IMR-90 (cell line): ENCODE results near the gene STAB1. TPM values are rescaled to one million over a fixed set of nuclear protein-coding genes. Genes with fewer than 3 reads are reported as not detected.

Experiments
- ATAC-seq: fragments of 200-7000 bp; cut with Tn5 transposase; 2 replicates; pipeline ENCODE4 v1.9.1; 2020; ENCODE audit warnings: low read depth, mild to moderate bottlenecking, moderate library complexity
- BruUV-seq: library from RNA; stranded (reverse); fragments of 400-500 nt; replicated peaks from 2 replicates; lab custom pipeline; 2021; lab: Mats Ljungman, UMichigan
- CTCF ChIA-PET: fragments of 300-600 bp; formaldehyde crosslinking; extraction: SDS; loops from one replicate; lab custom pipeline; 2021; ENCODE audit warnings: antibody characterized with exemption; lab: Yijun Ruan, JAX
- POLR2A ChIA-PET: fragments of 300-600 bp; sonication (Branson Sonifier 250); formaldehyde crosslinking; loops from one replicate; lab custom pipeline; 2022; ENCODE audit warnings: antibody characterized with exemption; ENCODE audit not compliant: unreplicated experiment; lab: Charles Lee
- DNase-seq: peaks from one replicate; pipeline ENCODE4 v3.0.0; 2013
- H2AFZ ChIP-seq: replicated peaks from 2 replicates; pipeline ENCODE3; 2013; ENCODE audit warnings: low read length, mild to moderate bottlenecking; ENCODE audit not compliant: poor library complexity
- H2AK5ac ChIP-seq: 2 replicates; pipeline ENCODE4 v1.6.1; 2013; ENCODE audit warnings: low read depth, low read length, inconsistent platforms
- H2AK9ac ChIP-seq: replicated peaks from 2 replicates; pipeline ENCODE3; 2013; ENCODE audit warnings: mild to moderate bottlenecking, low read depth, low read length, moderate library complexity; ENCODE audit not compliant: poor library complexity
- H2BK120ac ChIP-seq: 2 replicates; pipeline ENCODE4 v1.6.1; 2013; ENCODE audit warnings: low read depth, low read length, inconsistent platforms
- H2BK15ac ChIP-seq: 3 replicates; pipeline ENCODE4 v1.6.1; 2013; ENCODE audit warnings: low read depth, low read length, inconsistent platforms
- H2BK20ac ChIP-seq: 2 replicates; pipeline ENCODE4 v1.6.1; 2013; ENCODE audit warnings: low read depth, mild to moderate bottlenecking, inconsistent platforms, low read length, moderate library complexity
- H2BK5ac ChIP-seq: 2 replicates; pipeline ENCODE4 v1.6.1; 2013; ENCODE audit warnings: mild to moderate bottlenecking, low read depth, low read length, inconsistent platforms; ENCODE audit not compliant: poor library complexity, severe bottlenecking
- H3K14ac ChIP-seq: replicated peaks from 2 replicates; pipeline ENCODE4 v1.6.1; 2013; ENCODE audit warnings: low read depth, low read length, inconsistent platforms
- H3K18ac ChIP-seq: 2 replicates; pipeline ENCODE4 v1.6.1; 2013; ENCODE audit warnings: low read depth, low read length, control low read depth
- H3K23ac ChIP-seq: 2 replicates; pipeline ENCODE4 v1.6.1; 2013; ENCODE audit warnings: low read depth, low read length, inconsistent platforms
- H3K27ac ChIP-seq: 2 replicates; pipeline ENCODE4 v1.5.1; 2013; ENCODE audit warnings: mild to moderate bottlenecking, control low read depth, low read length; ENCODE audit not compliant: insufficient read depth
- H3K27me3 ChIP-seq: 2 replicates; pipeline ENCODE4 v1.6.1; 2013; ENCODE audit warnings: low read length; ENCODE audit not compliant: control insufficient read depth, insufficient read depth
- H3K36me3 ChIP-seq: 2 replicates; pipeline ENCODE4 v1.6.1; 2013; ENCODE audit warnings: low read length, mixed read lengths; ENCODE audit not compliant: control insufficient read depth, insufficient read depth
- H3K4ac ChIP-seq: 2 replicates; pipeline ENCODE4 v1.6.1; 2013; ENCODE audit warnings: low read depth, low read length, inconsistent platforms
- H3K4me1 ChIP-seq: 2 replicates; pipeline ENCODE4 v1.6.1; 2013; ENCODE audit warnings: low read length, mixed read lengths; ENCODE audit not compliant: control insufficient read depth, insufficient read depth
- H3K4me2 ChIP-seq: 2 replicates; pipeline ENCODE4 v1.6.1; 2013; ENCODE audit warnings: low read depth, mild to moderate bottlenecking, control low read depth, low read length, moderate library complexity
- H3K4me3 ChIP-seq: 2 replicates; pipeline ENCODE4 v1.5.1; 2013; ENCODE audit warnings: low read depth, mild to moderate bottlenecking, control low read depth, low read length, moderate library complexity; ENCODE audit not compliant: insufficient read depth
- H3K56ac ChIP-seq: 2 replicates; pipeline ENCODE4 v1.6.1; 2013; ENCODE audit warnings: low read length, inconsistent platforms; ENCODE audit not compliant: insufficient read depth; ENCODE audit errors: extremely low read depth
- H3K79me1 ChIP-seq, 2 experiments: 2 replicates each; pipeline ENCODE4 v1.6.1; 2013; ENCODE audit warnings: low read length in 2 of 2, inconsistent platforms in 1 of 2, low read depth in 1 of 2
- H3K9ac ChIP-seq: 2 replicates; pipeline ENCODE4 v1.6.1; 2013; ENCODE audit warnings: low read depth, low read length, control low read depth
- H3K9me1 ChIP-seq: 2 replicates; pipeline ENCODE4 v1.6.1; 2013; ENCODE audit warnings: low read length, inconsistent platforms; ENCODE audit not compliant: insufficient read depth
- H3K9me3 ChIP-seq: 2 replicates; pipeline ENCODE4 v1.6.1; 2013; ENCODE audit warnings: low read length; ENCODE audit not compliant: control insufficient read depth, insufficient read depth
- H4K20me1 ChIP-seq: 2 replicates; pipeline ENCODE4 v1.6.1; 2013; ENCODE audit warnings: low read length, inconsistent platforms; ENCODE audit not compliant: insufficient read depth
- H4K5ac ChIP-seq: 2 replicates; pipeline ENCODE4 v1.6.1; 2013; ENCODE audit warnings: mild to moderate bottlenecking, low read depth, low read length, control low read depth
- H4K8ac ChIP-seq, 2 experiments: 2 replicates each; pipeline ENCODE4 v1.6.1; 2013; ENCODE audit warnings: low read depth in 2 of 2, low read length in 2 of 2, control low read depth in 1 of 2, inconsistent platforms in 1 of 2
- H4K91ac ChIP-seq: 2 replicates; pipeline ENCODE4 v1.6.1; 2013; ENCODE audit warnings: low read depth, low read length, inconsistent platforms; ENCODE audit not compliant: insufficient read depth
- BHLHE40 ChIP-seq: fragments of 150-350 bp; IDR thresholded peaks from 2 replicates; pipeline ENCODE4 v1.6.1; 2016; ENCODE audit warnings: mild to moderate bottlenecking, low read depth, low read length
- CEBPB ChIP-seq: IDR thresholded peaks from 2 replicates; pipeline ENCODE4 v1.6.1; 2012; ENCODE audit warnings: low read depth, low read length, improper control_type of control experiment
- MAZ ChIP-seq: IDR thresholded peaks from 2 replicates; pipeline ENCODE4 v1.6.1; 2012; ENCODE audit warnings: low read depth, mild to moderate bottlenecking, low read length, improper control_type of control experiment, moderate library complexity, borderline replicate concordance
- POLR2A ChIP-seq: IDR thresholded peaks from 2 replicates; pipeline ENCODE4 v1.6.1; 2012; ENCODE audit warnings: mild to moderate bottlenecking, low read depth, low read length
- SMC3 ChIP-seq: fragments of 150-350 bp; IDR thresholded peaks from 2 replicates; pipeline ENCODE4 v1.6.1; 2016; ENCODE audit warnings: low read depth, mild to moderate bottlenecking, antibody characterized with exemption, low read length, moderate library complexity
- WGBS, 2 experiments: methylation state at CpG; one replicate each; pipeline versions ENCODE4 v1.1.5 to v1.1.7; 2013; ENCODE audit warnings: missing lambda C conversion rate in 2 of 2; ENCODE audit not compliant: insufficient read length in 1 of 2; ENCODE audit errors: extremely low coverage in 2 of 2; 5-methylcytosine and 5-hydroxymethylcytosine counted together
- dilution Hi-C: fragments of 300-500 bp; cut with HindIII; formaldehyde crosslinking; loops from one replicate; pipeline ENCODE4 v1.14.3; 2018; ENCODE audit warnings: low sequenced_read_pairs; ENCODE audit not compliant: unreplicated experiment
- in situ Hi-C: fragments of 300-500 bp; cut with MboI; formaldehyde crosslinking; loops from 3 replicates; pipeline ENCODE4 v1.14.3; 2019; ENCODE audit warnings: low sequenced_read_pairs, inconsistent platforms, mixed read lengths
- intact Hi-C: fragments of 100-400 bp; cut with micrococcal nuclease; formaldehyde crosslinking; loops from 2 replicates; pipeline ENCODE4 v1.10.0; 2022
- polyA plus RNA-seq, 3 experiments: library from polyadenylated mRNA; depleted of rRNA; stranded (reverse); fragments of >200 nt; gene quantifications; 2 replicates each; pipeline ENCODE4 v1.2.3, GENCODE V29; 2012; ENCODE audit warnings: low replicate concordance in 1 of 3
- total RNA-seq: library from RNA; depleted of rRNA; stranded (reverse); fragments of >200 nt; gene quantifications from 2 replicates; pipeline ENCODE4 v1.2.3, GENCODE V29; 2012
- TF ChIP-seq, protein P1 (sequence below): fragments of 150-350 bp; IDR thresholded peaks from 2 replicates; pipeline ENCODE4 v1.6.1; 2017; ENCODE audit warnings: mild to moderate bottlenecking, antibody characterized with exemption, low read length, low read depth

Gene STAB1
- total and polyA plus RNA-seq, 2 of the 4 experiments (the other 2 are of a cell fraction), result not detected

DNA sequence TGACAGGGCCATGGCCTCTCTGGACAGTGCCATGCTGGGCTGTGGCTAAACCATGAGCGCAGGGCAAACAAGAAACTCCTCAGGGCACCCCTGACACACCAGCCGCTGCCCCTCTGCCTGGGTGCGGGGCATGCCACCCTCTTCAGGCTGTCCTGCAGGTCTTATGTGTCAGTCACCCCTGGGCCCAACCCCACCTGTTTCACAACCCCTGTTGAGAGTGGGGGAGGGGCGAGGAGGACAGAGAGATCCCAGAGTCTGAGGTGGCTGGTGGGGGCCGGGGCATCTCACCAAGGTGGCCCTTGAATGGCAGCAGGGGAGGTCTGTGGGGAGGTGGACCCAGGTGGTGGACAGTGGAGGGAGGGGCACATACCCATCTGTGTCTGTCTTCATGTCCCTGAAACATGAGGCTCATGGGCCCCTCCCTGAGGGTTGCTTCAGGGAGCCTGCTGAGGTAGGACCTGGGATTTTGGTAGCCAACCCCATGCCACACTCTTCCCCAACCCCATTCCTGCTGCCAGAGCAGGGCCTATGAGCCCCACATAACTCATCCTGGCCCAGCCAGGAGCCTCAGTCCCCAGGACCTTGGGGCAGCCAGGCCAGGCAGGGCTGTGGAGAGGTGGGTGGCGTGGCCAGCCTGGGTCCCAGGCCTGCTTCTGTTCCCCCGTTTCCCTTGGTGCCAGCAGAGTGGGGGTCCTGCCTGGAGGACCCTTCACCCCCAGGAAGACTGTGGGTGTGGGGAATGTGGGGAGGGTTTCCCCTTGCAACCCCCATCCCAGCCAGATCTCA, 1.7 kb upstream of the STAB1 start:
- Histone ChIP-seq H3K36me3 (peaks cover 47% of the 10 kb centered on the region), H3K27ac (no peak overlapping the region), H3K27me3 (no peaks in the 10 kb centered on the region), H4K91ac (no peak overlapping the region), H3K18ac (no peak overlapping the region), H4K20me1 (peaks cover 12% of the 10 kb centered on the region; the same call in 1 of the 2 replicates), H2BK15ac (no peak overlapping the region), H2AK9ac (peak overlapping the region; percentile 44), H2BK120ac (no peak overlapping the region), H3K56ac (no peak overlapping the region), H2BK20ac (no peak overlapping the region), H2AK5ac (no peak overlapping the region), H2AFZ (no peak overlapping the region), H4K5ac (no peak overlapping the region), H3K4me2 (no peak overlapping the region), H3K9me1 (peaks cover 6% of the 10 kb centered on the region; the same call in 1 of the 2 replicates), H2BK5ac (no peak overlapping the region), H3K14ac (no peak overlapping the region), H3K23ac (no peak overlapping the region), H3K9ac (no peak overlapping the region), H3K9me3 (no peaks in the 10 kb centered on the region), H4K8ac (no peak overlapping the region), H3K79me1 (peaks cover 0 to 11% of the 10 kb centered on the region in 2 experiments; a peak in 2 of 4 replicates), H3K4ac (no peak overlapping the region), H3K4me1 (peaks cover 7% of the 10 kb centered on the region; the same call in 1 of the 2 replicates), H3K4me3 (no peak overlapping the region)
- intact Hi-C loops, result no loop called here
- in situ Hi-C loops, result no loop called here
- DNase-seq, result no peak
- POLR2A ChIA-PET, result no interaction called here
- dilution Hi-C loops, result no loop called here
- 100% methylated on average over 1 of the region's 7 CpGs; no CpG with 5 or more reads in 1 of the 2 experiments for WGBS, 2 experiments
- no peak for ATAC-seq
- TF ChIP-seq SMC3, result no peak
- TF ChIP-seq, protein P1, sequence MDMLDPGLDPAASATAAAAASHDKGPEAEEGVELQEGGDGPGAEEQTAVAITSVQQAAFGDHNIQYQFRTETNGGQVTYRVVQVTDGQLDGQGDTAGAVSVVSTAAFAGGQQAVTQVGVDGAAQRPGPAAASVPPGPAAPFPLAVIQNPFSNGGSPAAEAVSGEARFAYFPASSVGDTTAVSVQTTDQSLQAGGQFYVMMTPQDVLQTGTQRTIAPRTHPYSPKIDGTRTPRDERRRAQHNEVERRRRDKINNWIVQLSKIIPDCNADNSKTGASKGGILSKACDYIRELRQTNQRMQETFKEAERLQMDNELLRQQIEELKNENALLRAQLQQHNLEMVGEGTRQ, result no peak
- no peak for TF ChIP-seq BHLHE40
- no peak for TF ChIP-seq MAZ
- TF ChIP-seq POLR2A, result no peak
- TF ChIP-seq CEBPB, result no peak
- CTCF ChIA-PET, result no interaction called here
- BruUV-seq, result no TSS peak
